SIG-M5 treated with dmso at 0.1 percent for 504 hours (cell line): ENCODE data around the gene SREBF1.

ENCODE experiments used
- DNase-seq: peaks from one replicate; lab custom pipeline; 2025; ENCODE audit not compliant: unreplicated experiment; lab: John Stamatoyannopoulos, UW

The SREBF1 gene

DNA sequence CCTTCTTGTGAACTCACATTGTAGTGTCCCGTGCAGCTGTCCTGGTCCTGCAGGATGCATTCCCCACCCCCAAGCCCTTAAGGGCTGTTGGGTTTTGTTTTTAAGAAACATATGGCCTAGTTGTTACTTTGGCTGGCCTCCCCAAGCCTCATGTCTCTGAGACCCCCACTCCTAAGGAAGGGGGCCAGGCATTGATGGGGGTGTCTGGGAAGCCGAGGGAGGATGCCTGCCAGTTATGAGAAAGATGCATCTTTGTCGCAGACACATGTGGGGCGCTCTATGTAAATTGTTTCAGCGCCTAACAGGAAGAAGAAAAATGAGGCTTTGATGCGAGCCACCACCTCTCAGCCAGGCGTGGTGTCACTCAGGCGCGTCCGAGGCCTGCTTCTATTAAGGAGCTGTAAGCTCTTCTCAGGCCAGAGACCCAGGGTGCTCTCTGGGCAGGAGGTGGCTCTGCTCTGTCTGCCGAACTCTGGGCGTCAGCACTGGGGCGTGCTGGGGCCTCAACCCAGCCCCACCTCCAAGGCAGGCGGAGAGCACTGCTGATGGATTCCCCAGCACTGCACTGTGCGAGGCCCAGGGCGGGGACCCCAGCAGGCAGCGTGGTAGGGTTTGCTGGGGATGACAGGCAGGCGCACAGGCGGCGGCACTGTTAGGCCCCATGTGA lies 70.6 kb downstream of the SREBF1 start:
- DNase-seq = no peak

DNA sequence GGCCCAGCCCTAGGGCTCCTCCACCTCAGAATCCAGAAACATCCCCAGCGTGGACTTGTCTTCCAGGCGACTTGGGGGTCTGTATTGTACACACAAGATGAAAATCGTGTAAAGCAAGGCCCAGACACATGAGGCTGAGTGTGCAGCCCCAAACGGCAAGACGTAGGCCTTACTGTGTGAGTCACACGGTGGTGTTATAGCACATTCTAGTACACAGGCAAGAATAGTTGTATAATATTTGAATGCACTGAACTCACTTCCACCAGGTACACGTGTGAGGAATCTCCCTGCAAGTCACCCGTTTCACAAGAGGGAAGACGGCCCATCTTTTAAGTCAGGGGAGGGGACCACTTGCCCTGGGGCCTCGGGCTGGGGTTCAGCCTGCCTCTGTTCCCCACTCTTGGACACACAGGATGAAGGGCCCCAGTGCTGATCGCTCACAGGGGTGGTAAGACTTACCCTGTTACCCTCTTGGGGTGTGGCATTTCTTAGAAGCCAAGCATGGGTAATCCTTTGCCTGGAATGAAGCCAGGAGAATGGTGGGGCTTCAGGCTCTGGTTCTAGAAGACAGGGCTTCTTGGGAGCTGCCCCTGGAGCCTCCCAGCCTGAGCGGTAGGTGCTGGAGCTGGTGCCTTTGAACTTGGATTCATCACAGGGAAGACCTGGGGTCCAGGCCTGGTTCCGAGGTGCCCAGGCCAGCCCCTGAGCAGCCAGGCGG lies 71.3 kb downstream of the SREBF1 start:
- no peak for DNase-seq

DNA sequence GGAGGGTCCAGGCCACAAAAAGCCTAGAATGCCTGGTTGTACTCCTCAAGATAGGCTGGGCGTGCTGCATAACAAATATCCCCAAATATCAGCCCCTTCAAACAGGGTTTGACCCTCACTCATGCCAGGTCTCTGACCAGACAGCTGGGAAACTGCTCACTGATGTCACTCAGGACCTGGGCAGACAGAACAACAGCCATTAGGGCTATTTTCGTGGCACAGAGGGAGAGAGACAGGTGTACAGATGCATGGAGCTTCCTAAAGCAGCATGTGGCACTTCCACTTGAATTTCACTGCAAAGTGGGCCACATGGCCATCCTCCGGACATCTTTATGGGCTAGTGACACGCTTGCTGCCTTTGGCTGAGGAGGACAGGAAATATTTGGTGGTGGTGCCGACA lies 73.1 kb downstream of the SREBF1 start:
- no peak for DNase-seq

DNA sequence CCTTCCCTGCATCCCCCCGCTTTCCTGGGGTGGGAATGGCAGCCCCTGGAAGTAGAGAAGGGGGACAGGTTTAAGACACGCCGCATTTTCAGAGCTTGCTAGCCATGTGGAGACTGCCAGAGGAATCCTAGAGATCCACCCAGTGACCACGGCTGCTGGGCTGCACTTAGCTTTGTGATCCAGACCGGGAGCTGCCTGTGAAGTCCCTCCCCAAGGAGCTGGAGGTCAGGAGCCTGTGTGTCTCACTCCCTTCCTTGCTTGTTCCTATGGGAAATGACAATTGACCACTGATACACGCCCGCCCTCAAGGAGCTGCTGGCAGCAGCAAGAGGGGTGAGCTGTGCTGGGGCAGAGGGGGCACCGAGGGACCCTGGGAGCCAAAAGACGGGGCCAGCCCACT lies 73.7 kb downstream of the SREBF1 start:
- DNase-seq = no peak

DNA sequence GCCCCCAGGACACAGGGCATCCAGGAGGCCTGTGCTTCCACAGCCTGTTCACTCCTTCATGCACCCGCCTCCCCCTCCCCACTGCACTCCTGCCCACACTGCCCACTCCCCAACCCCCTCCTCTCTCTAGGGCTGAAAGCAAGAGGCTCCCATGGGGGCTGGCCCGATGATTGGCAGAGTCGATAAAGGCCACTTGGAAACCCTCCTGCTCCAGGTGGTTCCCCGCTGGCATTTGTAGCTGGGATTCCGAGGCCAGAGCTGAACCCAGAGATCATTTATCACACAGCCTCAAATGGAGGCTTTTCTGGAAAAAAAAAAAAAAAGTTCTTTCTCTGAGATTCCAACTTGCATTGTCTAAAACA lies 74.1 kb downstream of the SREBF1 start:
- no peak for DNase-seq
